Amniotic stem cell (primary cell): Measurements from ENCODE around the gene CACNA2D3.

Source experiments
- DNase-seq: peaks from one replicate; lab custom pipeline; 2025; lab: John Stamatoyannopoulos, UW

Gene CACNA2D3

DNA sequence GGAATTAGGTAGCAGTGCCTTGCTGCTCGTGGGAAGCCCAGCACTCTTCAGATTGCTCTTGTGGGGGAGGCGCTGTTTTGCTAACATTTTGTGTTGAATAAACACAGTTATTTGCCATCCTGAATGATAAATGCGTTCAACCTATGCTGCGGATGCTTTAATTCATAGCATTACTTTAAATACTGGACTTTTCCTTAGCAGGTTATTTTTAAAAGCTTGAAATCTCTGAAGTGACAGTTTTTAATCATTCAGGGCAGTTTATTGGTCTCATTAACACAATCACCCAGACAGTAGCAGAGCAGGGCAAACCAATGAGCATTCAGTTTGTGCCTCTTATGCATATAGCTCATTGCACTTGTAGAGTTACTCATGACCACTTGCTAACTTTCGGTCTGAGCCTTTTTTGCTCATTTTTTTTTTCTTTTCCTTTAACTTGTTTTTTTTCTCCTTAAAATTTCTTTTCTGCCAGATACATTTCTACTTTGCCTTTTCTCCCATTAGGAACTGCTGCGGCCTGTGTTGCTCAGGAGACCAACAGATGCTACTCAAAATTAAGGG is 5.2 kb downstream of the CACNA2D3 start:
- no peak for DNase-seq

GRCh38 chr3:54131026-54131605 is 8.8 kb downstream of the CACNA2D3 start:
- DNase-seq = no peak

DNA sequence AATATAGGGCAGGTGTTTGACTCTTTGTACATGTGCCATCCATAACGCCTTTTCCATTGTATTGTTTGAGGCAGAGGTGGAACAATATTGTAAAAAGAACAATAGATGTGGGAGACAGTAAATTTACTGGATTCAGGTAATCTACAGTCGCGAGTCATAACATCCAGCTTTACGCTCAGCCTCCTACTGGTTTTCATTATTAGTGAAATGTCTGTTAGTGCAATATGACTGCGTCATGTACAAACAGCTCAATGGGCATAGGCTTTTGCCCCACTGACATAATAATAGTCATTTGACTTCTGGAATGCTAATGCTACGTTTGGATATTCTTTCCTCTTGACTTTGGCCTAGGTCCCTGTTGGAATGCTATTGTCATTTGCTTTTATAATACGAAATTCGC is 9.5 kb downstream of the CACNA2D3 start:
- no peak for DNase-seq

GRCh38 chr3:54132685-54133084 is 10.3 kb downstream of the CACNA2D3 start:
- DNase-seq = no peak

GRCh38 chr3:54133196-54133595 is 10.8 kb downstream of the CACNA2D3 start:
- DNase-seq = no peak

DNA sequence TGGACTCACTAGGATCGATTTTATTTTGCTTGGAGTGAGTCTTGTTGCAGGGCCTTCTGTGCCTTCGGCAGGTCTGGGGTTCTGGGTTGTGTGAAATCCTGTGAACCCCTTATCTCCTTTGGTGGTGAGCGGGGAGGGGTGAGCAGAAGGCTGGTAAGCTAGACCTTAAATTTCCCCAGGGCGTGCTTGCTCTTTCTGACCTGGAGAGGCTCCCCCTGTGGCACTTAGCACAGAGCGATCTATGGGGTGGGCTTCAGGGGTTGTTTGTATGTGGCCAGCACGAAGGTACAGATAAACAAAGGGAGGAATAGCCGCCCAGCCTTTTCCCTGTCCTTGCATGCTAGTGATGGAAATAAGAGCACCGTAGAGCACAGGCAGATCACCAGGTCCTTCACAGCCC is 11.8 kb downstream of the CACNA2D3 start:
- DNase-seq = no peak

DNA sequence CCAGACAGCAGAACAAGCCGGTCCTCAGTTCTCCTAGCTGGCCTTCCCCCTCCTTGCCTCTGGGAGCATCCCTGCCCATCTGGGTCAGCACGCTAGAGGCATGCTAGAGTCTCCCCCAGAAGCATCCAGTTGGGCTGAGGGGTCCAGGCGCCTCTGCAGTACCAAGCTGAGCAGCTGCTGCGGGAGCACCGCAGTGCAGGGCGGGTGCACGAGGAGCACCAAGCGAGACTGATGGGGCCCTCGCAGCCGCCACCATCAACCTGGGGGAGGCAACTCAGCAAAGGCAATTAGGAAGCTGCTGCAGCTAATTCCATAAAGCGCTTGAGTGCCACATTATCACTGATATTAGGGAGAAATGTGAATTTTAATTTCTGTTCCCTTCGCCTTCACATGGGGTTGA is 12.4 kb downstream of the CACNA2D3 start:
- DNase-seq = no peak

- DNase-seq = no peak
Observed at GRCh38 chr3:54137311-54137710, 15.0 kb downstream of the CACNA2D3 start.

DNA sequence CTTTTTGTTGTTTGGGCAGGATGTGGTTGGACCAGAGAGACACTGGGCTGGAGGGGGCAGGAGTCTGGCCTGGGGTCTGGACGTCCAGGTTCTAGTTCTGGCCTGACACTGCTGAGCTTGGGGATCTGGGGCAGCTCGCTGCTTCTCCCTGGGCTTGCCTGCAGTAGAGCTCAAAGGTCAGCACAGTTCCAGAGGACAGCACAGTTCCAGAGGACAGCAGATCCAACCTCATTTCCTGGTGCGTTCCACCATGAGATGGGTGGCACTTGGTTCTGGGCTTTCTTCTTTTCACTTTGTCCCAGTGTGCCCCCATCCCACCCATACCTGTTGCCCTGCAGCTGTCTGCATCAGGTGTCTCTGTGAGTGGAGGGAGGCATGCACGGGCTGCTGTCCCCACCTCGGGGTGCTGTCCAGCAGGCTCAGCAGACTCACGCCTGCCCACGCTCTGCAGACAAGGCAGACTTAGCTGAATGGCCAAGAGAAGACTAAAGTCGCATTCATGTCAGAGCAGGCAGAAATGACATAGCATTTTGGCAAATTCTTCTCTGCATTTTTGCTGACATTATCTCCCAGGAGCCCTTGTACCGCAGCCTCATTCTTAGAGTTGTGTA is 16.7 kb downstream of the CACNA2D3 start:
- no peak for DNase-seq

- no peak for DNase-seq
Observed at GRCh38 chr3:54139630-54140029, 17.3 kb downstream of the CACNA2D3 start.

- DNase-seq = no peak
Observed at GRCh38 chr3:54144284-54144683, 21.9 kb downstream of the CACNA2D3 start.

DNA sequence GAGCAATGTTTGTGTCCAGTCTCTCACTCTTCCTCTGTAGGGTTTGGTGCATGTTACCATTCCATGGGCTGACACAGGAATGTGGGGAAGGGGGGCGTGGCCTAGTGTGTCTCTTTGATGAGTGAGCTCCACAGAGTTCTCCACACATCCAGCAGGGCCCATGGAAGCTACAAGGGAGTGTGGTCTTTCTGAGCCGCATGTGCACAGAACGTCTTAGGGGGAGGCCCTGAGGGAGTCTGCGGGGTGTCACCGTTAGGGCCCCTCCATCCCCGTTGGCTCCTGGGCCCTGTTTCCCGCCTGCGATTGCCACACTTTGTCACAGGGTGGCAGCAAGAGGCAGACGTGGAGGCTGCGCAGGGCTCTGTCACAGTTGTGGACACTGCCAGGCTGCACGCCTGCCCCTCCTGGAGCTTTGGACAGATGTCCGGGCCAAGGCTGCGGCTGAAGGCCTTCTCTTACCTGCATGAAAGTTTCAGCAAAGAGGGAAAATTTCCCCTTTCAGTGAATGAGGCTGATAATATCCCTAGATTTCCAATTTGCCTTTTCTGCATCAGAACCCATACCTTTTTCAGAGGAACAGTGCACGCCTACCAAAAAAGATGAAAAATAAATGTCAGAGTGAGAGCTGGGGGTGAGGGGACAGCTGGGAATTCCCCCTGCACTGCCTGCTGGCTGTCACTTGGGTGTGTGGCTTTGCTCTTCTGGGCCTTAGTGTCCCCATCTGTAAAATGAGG is 24.3 kb downstream of the CACNA2D3 start:
- DNase-seq = no peak

GRCh38 chr3:54150864-54151467 is 28.6 kb downstream of the CACNA2D3 start:
- DNase-seq = no peak

DNA sequence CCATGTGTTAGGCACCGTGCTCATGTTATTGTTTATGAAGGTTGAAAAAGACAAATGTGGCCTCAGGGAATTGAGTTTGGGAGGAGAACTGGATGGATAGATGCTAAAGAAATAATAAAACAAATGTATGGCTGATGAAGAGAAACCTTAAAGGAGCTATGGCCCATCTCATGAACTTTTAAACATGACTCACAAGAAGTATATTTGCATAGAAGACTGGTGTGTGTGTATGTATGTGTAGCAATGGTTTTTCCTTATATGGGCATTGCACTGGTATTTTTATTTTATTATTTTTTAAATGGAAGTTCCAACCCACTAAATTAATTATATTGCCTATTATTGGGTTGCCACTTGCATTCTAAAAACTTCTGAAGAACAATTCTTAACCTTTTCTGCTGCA is 31.1 kb downstream of the CACNA2D3 start:
- DNase-seq = no peak

GRCh38 chr3:54157860-54158259 is 35.5 kb downstream of the CACNA2D3 start:
- no peak for DNase-seq

- DNase-seq = no peak
Observed at GRCh38 chr3:54159917-54160316, 37.6 kb downstream of the CACNA2D3 start.

DNA sequence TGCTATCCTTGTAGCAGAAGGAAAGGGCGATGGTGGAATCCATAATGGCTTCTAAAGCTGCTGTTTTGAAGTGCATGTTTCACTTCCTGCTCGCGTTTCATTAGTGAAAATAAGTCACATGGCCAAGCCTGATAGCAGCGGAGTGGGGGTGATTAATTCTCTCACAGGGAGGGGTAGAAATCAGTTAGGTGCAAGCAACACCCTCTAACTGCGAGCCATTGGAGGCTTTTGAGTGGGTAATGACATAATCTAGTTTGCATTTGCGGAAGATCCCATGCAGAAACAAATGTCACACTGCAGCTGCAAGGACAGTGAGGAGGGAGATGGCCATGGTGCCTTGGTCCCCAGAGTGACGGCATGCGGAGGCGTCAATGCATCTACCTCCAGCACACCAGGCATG is 41.1 kb downstream of the CACNA2D3 start:
- DNase-seq = no peak

DNA sequence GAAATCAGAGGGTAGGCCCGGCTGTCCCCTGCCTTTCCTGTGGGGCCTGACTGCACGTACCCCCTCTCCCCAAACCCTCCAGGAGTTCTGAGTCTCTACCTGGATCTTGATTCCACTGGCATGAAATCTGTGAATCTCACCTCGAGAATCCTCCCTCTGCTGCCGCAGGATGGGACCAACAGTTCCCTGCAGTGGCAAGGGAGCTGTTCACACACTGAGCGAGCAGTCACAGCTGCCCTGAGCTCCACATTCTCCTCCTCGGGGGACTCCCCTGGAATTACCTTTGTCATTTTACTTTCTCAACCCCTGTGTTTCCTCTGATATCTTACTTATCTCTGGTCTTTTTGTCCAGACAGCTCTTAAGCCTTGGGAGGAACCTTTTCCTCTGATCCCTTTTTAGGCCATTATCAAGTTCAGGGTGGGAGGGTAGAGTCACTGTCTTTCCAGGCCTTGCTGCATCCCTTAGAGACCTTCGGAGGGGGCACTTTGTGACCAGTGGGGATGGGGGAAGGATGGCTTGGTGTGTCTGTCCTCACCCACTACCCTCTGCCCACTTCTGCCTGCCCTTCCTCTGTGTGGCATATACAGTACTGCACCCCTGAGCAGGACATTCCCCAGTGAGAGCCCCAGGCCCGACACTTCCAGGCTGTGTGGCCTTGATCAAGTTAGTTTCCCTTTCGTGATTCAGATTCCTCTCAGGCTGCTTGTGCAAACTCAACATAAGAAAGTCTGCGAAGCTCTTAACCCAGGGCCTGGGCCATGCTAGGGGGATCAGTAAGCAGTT is 42.0 kb downstream of the CACNA2D3 start:
- DNase-seq = no peak

DNA sequence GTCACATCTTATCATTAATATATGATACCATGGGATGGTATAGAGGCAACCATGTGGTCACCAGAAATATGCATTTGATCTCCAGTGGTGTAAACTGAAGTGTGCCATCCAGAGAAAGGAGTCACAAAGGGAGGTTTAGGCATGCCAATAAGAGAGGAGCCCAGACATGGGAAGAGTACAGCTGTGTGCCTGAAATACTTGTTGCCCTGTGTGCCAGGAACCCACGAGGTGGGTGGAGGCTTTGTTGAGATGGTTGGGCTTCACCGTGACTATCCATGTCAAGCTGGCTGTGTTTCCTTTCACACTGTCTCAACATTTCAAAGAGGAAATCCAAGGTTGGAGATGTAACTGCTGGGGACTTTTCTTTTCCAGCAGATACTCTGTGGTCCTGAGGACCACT is 43.5 kb downstream of the CACNA2D3 start:
- no peak for DNase-seq

DNA sequence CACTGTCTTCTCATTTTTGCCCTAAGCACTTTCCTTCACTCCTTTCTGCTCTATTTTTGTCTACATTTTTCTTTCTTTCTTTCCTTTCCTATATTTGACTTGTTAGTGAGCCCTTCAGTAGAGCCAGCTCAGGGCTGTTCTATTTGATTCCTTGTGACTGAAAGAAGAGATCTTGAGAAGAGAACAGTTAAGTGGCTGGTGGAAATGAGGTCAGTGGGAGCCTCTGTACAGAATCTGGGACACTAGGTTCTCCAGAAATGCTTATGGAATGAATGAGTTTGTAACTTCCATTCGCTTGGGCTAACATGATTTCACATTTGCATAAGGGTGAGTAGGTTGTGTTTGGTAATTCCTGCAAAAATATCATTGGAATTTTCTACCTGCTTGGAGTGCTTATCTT is 45.6 kb downstream of the CACNA2D3 start:
- no peak for DNase-seq

- no peak for DNase-seq
Observed at GRCh38 chr3:54168451-54168850, 46.1 kb downstream of the CACNA2D3 start.

DNA sequence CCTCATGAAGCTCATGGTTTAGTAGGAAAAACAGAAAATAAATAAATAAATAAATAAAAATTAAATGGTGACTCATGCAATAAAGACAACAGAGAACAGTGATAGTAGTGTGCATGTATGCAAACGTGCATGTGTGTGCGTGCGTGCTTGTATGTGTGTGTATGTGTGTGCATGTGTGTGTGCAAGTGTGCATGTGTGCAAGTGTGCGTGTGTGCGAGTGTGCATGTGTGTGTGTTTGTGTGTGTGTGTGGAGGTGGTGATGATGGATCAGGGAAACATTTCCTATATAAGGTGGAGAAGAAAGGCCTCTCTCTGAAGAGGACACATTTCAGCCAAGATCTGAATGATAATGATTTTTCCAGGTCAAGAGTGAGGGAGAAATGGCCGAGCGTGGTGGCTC is 47.2 kb downstream of the CACNA2D3 start:
- no peak for DNase-seq
